ENCODE measurements around the gene PHYKPL. TPM values are rescaled to one million over a fixed set of nuclear protein-coding genes. Genes with fewer than 3 reads are reported as not detected.

The PHYKPL gene
- total and polyA plus RNA-seq, 2 of the 4 experiments (the other 2 are of a cell fraction): 10.0 to 24.5 TPM

- H3K18ac ChIP-seq (ENCODE audit: low read depth, low read length): no peak overlapping the region
- DNase-seq (no peak), ATAC-seq (ENCODE audit: low read depth) (no peak)
- H2AK9ac ChIP-seq (replicated peaks; ENCODE audit: low read depth, low read length, poor library complexity): no peak overlapping the region
- H3K9ac ChIP-seq (ENCODE audit: low read depth, low read length): no peak overlapping the region
- H3K4me1 ChIP-seq (ENCODE audit: control insufficient read depth, insufficient read depth, low read length): no peaks in the 10 kb centered on the region
- 61% methylated on average over 6 of the region's 8 CpGs; no CpG with 5 or more reads in 1 of the 2 experiments for WGBS, 2 experiments (ENCODE audit: extremely low coverage in 2 of 2, insufficient read length in 1 of 2)
- no peaks in the 10 kb centered on the region for H4K20me1 ChIP-seq (ENCODE audit: insufficient read depth, low read length)
- no peak overlapping the region for H4K8ac ChIP-seq (ENCODE audit: low read depth in 2 of 2, low read length in 2 of 2)
- no peak overlapping the region for H3K56ac ChIP-seq (ENCODE audit: extremely low read depth, insufficient read depth, low read length)
- TF ChIP-seq MXI1 (IDR thresholded peaks at IDR 0.05; ENCODE audit: borderline replicate concordance, low read depth, low read length) (no peak), BHLHE40 (IDR thresholded peaks at IDR 0.05; ENCODE audit: low read depth, low read length) (no peak), POLR2A (IDR thresholded peaks at IDR 0.05; ENCODE audit: low read depth, low read length) (no peak), FOS (IDR thresholded peaks at IDR 0.05; ENCODE audit: low read depth, low read length) (no peak), USF2 (IDR thresholded peaks at IDR 0.05; ENCODE audit: low read depth, low read length) (no peak), MAZ (IDR thresholded peaks at IDR 0.05; ENCODE audit: borderline replicate concordance, low read depth, low read length) (no peak), RFX5 (IDR thresholded peaks at IDR 0.05; ENCODE audit: low read depth, low read length) (no peak), ELK1 (IDR thresholded peaks at IDR 0.05; ENCODE audit: borderline replicate concordance, low read depth, low read length) (no peak), RAD21 (IDR thresholded peaks at IDR 0.05; ENCODE audit: low read length) (no peak), CHD1 (IDR thresholded peaks at IDR 0.05; ENCODE audit: low read depth, low read length) (no peak), NFE2L2 (IDR thresholded peaks at IDR 0.05; ENCODE audit: low read depth, low read length) (no peak)
- intact Hi-C loops (cut with micrococcal nuclease): no loop called here
- in situ Hi-C loops (cut with MboI; ENCODE audit: low sequenced_read_pairs): no loop called here
- H3K14ac ChIP-seq (replicated peaks; ENCODE audit: low read depth, low read length): no peak overlapping the region
- CTCF ChIA-PET: no interaction called here
- no peak overlapping the region for H2BK20ac ChIP-seq (ENCODE audit: low read depth, low read length)
- no peaks in the 10 kb centered on the region for H3K9me1 ChIP-seq (ENCODE audit: insufficient read depth, low read length)
- no peak overlapping the region for H3K4me3 ChIP-seq (ENCODE audit: insufficient read depth, low read depth, low read length)
- H2BK120ac ChIP-seq (ENCODE audit: low read depth, low read length): no peak overlapping the region
- BruUV-seq (replicated peaks): no TSS peak
- peaks cover 5% of the 10 kb centered on the region; the same call in 1 of the 2 replicates for H3K9me3 ChIP-seq (ENCODE audit: control insufficient read depth, insufficient read depth, low read length)
- no peak overlapping the region for H2BK5ac ChIP-seq (ENCODE audit: low read depth, low read length, poor library complexity, severe bottlenecking)
- H3K4me2 ChIP-seq (ENCODE audit: low read depth, low read length): no peak overlapping the region
- no peak overlapping the region for H4K91ac ChIP-seq (ENCODE audit: insufficient read depth, low read depth, low read length)
- dilution Hi-C loops (cut with HindIII; ENCODE audit: low sequenced_read_pairs, unreplicated experiment): no loop called here
- no peak overlapping the region for H4K5ac ChIP-seq (ENCODE audit: low read depth, low read length)
- no peak overlapping the region for H3K4ac ChIP-seq (ENCODE audit: low read depth, low read length)
- H2BK15ac ChIP-seq (ENCODE audit: low read depth, low read length): no peak overlapping the region
- no peaks in the 10 kb centered on the region for H3K36me3 ChIP-seq (ENCODE audit: control insufficient read depth, insufficient read depth, low read length)
- no peak overlapping the region for H3K27ac ChIP-seq (ENCODE audit: insufficient read depth, low read length)
- H3K79me1 ChIP-seq (ENCODE audit: low read depth in 1 of 2, low read length in 2 of 2): no peaks in the 10 kb centered on the region
- POLR2A ChIA-PET (ENCODE audit: unreplicated experiment): no interaction called here
- H3K27me3 ChIP-seq (ENCODE audit: control insufficient read depth, insufficient read depth, low read length): peaks cover 23% of the 10 kb centered on the region; the same call in 1 of the 2 replicates
- H2AFZ ChIP-seq (replicated peaks; ENCODE audit: low read length, poor library complexity): no peak overlapping the region
- H3K23ac ChIP-seq (ENCODE audit: low read depth, low read length): no peak overlapping the region
- H2AK5ac ChIP-seq (ENCODE audit: low read depth, low read length): no peak overlapping the region
These were observed 39.3 kb downstream of the PHYKPL start for GRCh38 chr5:178193251-178193809.

All from IMR-90 (cell line).